ENCODE data around the gene LRRC8E.
A peak's percentile ranks its signal among the peaks of the same experiment; 100 is the strongest.

LRRC8E gene

DNA sequence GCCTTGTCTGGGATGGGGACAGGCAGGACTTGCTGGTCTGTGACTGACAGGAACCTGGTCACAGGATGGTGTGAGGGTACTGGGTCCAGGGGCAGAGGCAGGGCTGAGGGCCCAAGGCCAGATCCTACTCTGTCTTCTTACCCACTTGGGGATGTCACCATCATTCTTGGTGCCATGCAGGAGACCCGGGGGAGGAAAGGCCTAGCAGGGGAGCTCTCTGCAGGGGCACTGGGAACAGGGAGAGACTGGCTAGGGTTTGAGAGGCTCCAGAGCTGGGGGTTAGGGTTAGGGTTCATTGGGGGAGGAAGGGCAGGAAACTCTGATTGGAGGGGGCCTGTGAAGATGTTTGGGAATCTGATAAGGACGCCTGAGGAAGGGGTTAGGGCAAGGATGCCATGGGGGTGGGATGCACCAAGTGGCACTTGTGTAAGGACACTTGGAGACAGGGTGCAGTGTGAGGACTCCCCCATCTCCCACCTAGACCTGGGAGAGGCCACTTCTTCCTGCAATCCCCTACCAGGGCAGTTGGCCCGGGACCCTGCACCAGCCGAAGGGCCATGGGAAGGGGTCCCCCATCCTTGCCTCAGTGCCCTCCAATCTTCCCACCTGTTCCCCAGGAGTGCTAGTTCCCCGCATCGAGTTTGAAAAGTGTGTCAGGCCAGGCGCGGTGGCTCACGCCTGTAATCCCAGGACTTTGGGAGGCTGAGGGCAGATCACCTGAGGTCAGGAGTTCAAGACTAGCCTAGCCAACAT lies 21.0 kb upstream of the LRRC8E start:
- Histone ChIP-seq H3K36me3 (ENCODE audit: insufficient read depth, low read length) (peaks cover 7% of the 10 kb centered on the region), H3K4me3 (ENCODE audit: low read length) (no peak overlapping the region), H3K9me3 (ENCODE audit: low read length) (no peaks in the 10 kb centered on the region), H3K27me3 (ENCODE audit: insufficient read depth, low read length) (no peaks in the 10 kb centered on the region), H3K4me1 (ENCODE audit: insufficient read depth, low read length) (peaks cover 24% of the 10 kb centered on the region), H2AFZ (ENCODE audit: low read depth, low read length) (no peak overlapping the region)

DNA sequence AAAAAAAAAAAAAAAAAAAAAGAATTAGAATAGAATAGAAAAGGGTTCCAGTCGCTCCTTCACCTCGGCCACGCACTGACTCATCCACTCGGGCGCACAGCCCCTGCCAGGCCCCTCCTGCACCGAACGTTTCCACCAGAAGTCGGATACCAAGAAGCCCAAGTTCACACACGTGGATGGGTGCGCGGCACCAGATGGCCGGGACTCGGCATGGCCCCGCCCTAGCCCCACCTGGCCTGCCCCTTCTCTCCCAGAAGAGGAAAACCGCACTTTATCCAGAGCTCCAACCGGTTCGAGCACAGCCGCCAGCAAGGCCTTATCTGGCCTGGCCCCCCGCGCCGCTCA lies 20.0 kb upstream of the LRRC8E start:
- Histone ChIP-seq H3K4me3 (ENCODE audit: low read length) (no peak overlapping the region), H3K4me1 (ENCODE audit: insufficient read depth, low read length) (peaks cover 35% of the 10 kb centered on the region), H3K36me3 (ENCODE audit: insufficient read depth, low read length) (peaks cover 9% of the 10 kb centered on the region), H3K27me3 (ENCODE audit: insufficient read depth, low read length) (no peaks in the 10 kb centered on the region), H3K9me3 (ENCODE audit: low read length) (no peaks in the 10 kb centered on the region), H2AFZ (ENCODE audit: low read depth, low read length) (no peak overlapping the region)

DNA sequence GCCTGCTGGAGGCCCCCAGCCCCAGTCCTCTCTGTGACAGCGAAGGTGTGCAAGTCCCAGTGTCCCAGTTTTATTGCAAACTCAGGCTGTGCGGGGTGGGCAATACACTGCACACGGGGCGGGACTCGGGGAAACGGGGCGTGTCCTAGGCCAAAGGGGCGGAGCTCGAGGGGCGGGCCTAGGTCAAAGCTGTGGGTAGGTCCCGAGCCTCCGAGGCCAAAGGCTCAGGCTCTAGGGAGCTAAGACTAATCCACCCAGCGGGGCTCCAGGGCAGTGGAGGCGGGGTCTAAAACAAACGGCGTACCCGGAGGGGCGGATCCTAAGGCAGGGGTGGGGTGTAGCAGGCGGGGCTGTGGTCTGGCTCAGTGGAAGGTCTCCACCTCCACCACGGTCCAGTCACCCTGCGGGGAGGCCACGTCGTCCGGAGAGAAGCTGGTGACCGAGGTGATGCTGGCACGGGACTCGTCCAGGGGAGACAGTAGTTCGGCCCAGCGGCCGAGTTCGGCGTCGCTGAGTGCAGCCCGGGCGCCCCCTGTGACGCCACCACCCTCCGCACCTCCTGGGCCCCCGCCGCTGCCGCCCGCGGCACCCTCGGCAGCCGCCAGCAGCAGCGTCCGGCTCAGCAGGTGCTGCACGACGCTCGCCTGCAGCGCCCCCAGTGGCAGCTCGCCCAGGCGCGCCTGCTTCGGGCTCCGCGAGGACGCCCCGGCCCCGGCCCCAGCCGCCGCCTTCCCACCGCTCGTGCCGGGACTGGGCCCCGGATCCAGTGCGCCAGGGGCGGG lies 19.4 kb upstream of the LRRC8E start:
- no peak overlapping the region for H3K4me3 ChIP-seq (ENCODE audit: low read length)
- no peak overlapping the region for H2AFZ ChIP-seq (ENCODE audit: low read depth, low read length)
- H3K4me1 ChIP-seq (ENCODE audit: insufficient read depth, low read length): peaks cover 38% of the 10 kb centered on the region
- no peaks in the 10 kb centered on the region for H3K9me3 ChIP-seq (ENCODE audit: low read length)
- no peaks in the 10 kb centered on the region for H3K27me3 ChIP-seq (ENCODE audit: insufficient read depth, low read length)
- peaks cover 9% of the 10 kb centered on the region for H3K36me3 ChIP-seq (ENCODE audit: insufficient read depth, low read length)

DNA sequence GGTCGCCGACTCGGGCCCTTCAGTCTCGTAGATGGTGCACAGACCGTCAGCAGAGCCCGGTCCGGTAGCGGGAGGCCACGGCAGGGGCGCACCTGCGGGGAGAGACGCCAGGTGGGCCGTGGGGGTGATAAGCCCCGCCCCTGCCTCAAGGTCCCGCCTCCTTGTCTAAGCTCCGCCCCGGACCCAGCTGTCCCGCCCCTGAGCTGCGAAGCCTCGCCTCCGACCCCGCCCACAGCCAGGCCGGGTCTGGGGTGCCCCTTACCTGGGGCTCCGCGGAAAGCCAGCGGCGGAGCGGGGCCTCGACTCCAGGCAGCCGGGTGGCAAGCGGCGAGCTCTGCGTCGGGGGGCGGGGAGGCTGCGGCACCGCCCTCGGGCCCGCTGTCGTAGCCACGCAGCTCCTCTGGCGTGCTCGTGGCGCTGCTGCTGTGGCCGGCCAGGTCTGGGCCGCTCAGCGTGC lies 18.8 kb upstream of the LRRC8E start:
- no peaks in the 10 kb centered on the region for H3K27me3 ChIP-seq (ENCODE audit: insufficient read depth, low read length)

DNA sequence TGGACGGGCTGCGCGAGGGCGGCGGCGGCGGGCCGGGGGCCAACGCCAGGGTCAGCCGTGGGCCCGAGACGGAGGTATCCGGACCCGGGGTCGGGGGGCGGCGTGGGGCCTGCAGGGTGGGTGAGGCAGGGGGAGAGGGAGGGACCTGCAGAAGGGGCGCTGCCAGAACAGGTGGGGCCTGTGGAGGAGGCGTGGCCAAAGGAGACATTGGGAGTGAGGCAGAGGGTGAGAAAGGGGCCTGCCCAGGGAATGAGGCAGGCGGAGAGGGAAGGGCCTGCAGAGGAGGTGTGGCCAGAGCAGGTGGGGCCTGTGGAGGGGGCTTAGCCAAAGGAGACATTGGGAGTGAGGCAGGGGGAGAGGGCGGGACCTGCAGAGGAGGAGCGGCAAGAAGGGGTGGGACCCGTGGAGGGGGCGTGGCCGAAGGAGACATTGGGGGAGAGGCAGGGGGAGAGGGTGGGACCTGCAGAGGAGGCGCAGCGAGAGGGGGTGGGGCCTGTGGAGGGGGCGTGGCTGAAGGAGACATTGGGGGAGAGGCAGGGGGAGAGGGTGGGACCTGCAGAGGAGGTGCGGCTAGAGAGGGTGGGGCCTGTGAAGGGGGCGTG lies 18.3 kb upstream of the LRRC8E start:
- H3K4me1 ChIP-seq (ENCODE audit: insufficient read depth, low read length): peaks cover 42% of the 10 kb centered on the region
- H3K9me3 ChIP-seq (ENCODE audit: low read length): no peaks in the 10 kb centered on the region
- no peak overlapping the region for H3K4me3 ChIP-seq (ENCODE audit: low read length)
- no peaks in the 10 kb centered on the region for H3K27me3 ChIP-seq (ENCODE audit: insufficient read depth, low read length)
- peaks cover 9% of the 10 kb centered on the region for H3K36me3 ChIP-seq (ENCODE audit: insufficient read depth, low read length)
- H2AFZ ChIP-seq (ENCODE audit: low read depth, low read length): no peak overlapping the region

More for the DNA sequence above, 18.8 kb upstream of the LRRC8E start:
- Histone ChIP-seq H3K9me3 (ENCODE audit: low read length) (no peaks in the 10 kb centered on the region), H3K36me3 (ENCODE audit: insufficient read depth, low read length) (peaks cover 9% of the 10 kb centered on the region), H3K4me3 (ENCODE audit: low read length) (no peak overlapping the region), H3K4me1 (ENCODE audit: insufficient read depth, low read length) (peaks cover 38% of the 10 kb centered on the region), H2AFZ (ENCODE audit: low read depth, low read length) (no peak overlapping the region)

DNA sequence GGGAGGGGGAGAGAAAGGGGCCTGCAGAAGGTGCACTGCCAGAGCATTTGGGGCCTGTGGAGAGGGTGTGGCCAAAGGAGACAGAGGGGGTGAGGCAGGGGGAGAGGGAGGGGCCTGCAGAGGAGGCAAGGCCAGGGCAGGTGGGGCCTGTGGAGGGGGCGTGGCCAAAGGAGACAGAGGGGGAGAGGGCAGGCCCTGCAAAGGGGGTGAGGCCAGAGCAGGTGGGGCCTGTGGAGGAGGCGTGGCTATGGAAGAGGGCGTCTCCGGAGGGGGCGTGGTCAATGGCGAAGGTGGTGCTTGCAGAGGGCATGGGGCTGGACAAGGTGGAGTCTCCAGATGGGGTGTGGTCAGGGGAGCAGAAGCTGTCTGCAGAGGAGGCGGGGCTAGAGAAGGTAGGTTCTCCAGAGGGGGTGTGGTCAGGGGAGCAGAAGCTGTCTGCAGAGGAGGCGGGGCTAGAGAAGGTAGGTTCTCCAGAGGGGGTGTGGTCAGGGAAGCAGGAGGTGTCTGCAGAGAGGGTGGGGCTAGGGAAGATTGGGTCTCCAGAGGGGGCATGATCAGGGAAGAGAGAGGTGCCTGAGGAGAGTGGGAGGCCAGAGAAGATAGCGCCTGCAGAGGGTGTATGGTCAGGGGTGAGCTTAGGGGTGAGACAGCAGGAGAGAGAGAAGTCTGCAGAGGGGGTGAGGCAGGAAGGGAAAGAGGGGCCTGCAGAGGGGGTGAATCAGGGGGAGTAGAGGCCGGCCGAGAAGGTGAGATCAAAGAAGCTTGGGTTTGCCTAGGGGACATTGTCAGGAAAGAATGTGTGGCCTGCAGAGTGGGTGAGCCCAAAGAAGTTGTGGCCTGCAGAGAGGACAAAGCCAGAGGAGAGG lies 17.5 kb upstream of the LRRC8E start:
- Histone ChIP-seq H3K4me3 (ENCODE audit: low read length) (no peak overlapping the region), H3K36me3 (ENCODE audit: insufficient read depth, low read length) (peaks cover 9% of the 10 kb centered on the region), H3K4me1 (ENCODE audit: insufficient read depth, low read length) (peaks cover 43% of the 10 kb centered on the region), H3K9me3 (ENCODE audit: low read length) (no peaks in the 10 kb centered on the region), H2AFZ (ENCODE audit: low read depth, low read length) (no peak overlapping the region), H3K27me3 (ENCODE audit: insufficient read depth, low read length) (no peaks in the 10 kb centered on the region)

DNA sequence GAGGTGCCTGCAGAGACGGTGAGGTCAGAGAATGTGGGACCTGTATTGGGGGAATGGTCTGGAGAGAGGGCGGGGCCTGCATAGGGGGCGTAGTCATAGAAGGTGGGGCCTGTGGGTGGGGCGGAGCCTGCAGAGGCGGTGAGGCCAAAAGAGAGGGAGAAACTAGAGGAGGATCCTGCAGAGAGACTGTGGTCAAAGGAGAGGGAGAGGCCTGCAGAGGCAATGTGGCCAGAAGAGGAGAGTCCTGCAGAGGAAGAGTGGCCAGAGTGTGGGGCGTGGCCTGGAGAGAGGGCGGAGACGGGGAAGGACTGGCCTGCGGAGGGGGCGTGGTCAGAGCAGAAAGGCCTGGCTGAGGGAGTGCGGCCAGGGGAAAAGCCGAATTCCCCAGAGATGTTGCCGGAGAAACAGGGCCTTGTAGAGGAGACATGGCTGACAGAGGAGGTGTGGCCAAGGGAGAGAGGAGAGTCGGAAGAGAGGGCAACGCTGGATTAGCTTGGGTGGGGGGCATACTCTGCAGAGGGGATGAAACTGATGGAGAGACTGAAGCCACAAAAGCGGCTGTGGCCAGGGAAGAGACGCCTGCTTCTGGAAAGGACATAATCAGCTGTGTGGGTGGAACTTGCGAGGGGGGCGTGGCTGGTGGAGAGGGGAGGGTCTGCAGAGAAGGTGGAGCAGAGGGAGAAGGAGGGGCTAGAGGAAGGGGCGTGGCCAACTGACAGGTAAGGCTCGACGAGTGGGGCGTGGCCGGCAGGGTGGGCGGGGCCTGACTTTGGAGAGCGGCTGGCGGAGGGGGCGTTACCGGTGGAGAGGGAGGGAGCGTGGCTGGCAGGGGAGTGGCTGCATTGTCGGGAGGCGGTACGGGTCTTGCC lies 16.6 kb upstream of the LRRC8E start:
- H3K36me3 ChIP-seq (ENCODE audit: insufficient read depth, low read length): peaks cover 9% of the 10 kb centered on the region
- H3K9me3 ChIP-seq (ENCODE audit: low read length): no peaks in the 10 kb centered on the region
- H3K4me3 ChIP-seq (ENCODE audit: low read length): peak overlapping the region; percentile 14
- no peak overlapping the region for H2AFZ ChIP-seq (ENCODE audit: low read depth, low read length)
- H3K4me1 ChIP-seq (ENCODE audit: insufficient read depth, low read length): peaks cover 40% of the 10 kb centered on the region
- no peaks in the 10 kb centered on the region for H3K27me3 ChIP-seq (ENCODE audit: insufficient read depth, low read length)

DNA sequence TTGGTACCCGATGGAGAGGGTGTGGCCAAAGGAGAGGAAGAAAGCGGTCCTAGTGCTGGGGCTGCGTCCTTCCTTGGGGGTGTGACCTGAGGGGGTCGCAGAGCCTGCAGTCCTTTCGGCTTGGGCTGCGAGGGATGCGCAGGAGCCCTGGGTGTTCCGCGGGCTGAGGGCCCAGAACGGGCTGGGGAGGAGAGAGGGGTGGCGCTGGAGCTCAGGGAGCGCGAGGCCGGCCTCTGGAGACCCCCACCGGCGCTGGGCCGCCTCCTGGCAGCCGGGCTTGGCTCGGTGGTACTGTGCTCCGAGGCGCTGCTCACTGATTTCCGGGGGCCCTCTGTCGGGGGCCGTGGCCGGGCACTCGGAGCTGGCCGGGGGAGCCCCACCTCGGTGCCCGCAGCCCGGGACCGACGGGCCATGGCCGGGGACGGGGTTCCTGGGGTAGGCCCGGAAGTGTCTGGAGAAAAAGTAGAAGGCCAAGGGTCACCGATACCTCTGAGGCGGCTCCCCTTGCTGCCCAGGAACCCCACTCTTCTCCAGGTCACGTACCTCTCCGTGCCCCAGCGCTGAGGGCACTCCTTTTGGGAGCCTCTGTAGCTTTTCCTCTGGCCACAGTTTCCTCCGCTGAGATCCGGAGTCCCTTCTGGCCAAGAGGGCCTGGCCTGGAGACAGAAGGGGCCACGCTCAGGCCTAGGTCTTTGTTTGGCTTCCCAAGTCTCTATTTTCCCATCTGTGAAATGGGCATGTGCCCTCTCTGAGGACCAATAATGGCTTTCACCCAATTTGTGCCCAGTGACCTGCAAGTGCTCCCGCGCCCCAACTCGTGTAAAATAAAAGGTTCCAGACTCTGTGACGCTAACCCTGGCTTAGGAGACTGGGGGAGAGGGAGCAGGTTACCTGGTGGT lies 15.8 kb upstream of the LRRC8E start:
- Histone ChIP-seq H3K36me3 (ENCODE audit: insufficient read depth, low read length) (peaks cover 9% of the 10 kb centered on the region), H2AFZ (ENCODE audit: low read depth, low read length) (no peak overlapping the region), H3K4me1 (ENCODE audit: insufficient read depth, low read length) (peaks cover 35% of the 10 kb centered on the region), H3K27me3 (ENCODE audit: insufficient read depth, low read length) (no peaks in the 10 kb centered on the region), H3K9me3 (ENCODE audit: low read length) (no peaks in the 10 kb centered on the region), H3K4me3 (ENCODE audit: low read length) (peak overlapping the region; percentile 76)

DNA sequence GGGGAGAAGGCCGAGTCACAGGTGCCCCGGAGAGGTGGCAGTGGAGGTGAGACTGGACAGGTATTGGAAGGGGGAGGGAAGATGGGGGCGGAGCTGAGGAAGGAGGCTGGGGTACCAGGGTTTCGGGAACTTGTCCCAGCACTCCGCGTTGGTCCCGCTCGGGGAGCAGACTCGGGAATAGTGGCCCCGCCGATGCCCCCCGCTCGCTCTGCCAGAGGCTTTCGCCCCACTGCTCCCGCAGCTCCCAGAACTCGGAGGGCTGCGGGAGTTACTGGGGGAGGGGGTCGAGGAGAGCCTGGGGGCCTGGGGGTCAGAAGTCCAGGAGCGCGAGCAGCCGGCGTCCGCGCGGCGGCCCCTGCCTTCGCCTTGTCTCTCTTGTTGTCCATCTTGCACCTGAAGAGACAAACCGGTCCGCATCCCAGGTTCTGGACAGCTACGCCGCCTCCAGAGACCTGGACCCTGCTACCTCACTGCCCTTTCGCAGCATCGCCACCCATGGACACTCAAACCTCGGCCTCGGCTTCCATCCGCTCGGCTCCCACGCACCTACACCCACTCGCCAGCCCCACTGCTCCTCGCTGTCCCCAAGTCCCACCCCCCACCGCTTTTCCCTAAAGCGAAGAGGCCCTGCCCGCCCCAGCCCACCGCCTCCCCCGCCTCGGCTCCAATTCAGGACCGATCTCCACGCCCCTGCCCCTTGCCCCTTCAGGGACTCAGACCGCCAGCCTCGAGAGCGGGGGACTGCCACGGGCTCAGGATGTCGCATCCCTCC lies 14.8 kb upstream of the LRRC8E start:
- Histone ChIP-seq H3K4me3 (ENCODE audit: low read length) (peak overlapping the region; percentile 76), H3K27me3 (ENCODE audit: insufficient read depth, low read length) (no peaks in the 10 kb centered on the region), H3K9me3 (ENCODE audit: low read length) (no peaks in the 10 kb centered on the region), H3K4me1 (ENCODE audit: insufficient read depth, low read length) (peaks cover 35% of the 10 kb centered on the region), H2AFZ (ENCODE audit: low read depth, low read length) (no peak overlapping the region), H3K36me3 (ENCODE audit: insufficient read depth, low read length) (peaks cover 6% of the 10 kb centered on the region)

DNA sequence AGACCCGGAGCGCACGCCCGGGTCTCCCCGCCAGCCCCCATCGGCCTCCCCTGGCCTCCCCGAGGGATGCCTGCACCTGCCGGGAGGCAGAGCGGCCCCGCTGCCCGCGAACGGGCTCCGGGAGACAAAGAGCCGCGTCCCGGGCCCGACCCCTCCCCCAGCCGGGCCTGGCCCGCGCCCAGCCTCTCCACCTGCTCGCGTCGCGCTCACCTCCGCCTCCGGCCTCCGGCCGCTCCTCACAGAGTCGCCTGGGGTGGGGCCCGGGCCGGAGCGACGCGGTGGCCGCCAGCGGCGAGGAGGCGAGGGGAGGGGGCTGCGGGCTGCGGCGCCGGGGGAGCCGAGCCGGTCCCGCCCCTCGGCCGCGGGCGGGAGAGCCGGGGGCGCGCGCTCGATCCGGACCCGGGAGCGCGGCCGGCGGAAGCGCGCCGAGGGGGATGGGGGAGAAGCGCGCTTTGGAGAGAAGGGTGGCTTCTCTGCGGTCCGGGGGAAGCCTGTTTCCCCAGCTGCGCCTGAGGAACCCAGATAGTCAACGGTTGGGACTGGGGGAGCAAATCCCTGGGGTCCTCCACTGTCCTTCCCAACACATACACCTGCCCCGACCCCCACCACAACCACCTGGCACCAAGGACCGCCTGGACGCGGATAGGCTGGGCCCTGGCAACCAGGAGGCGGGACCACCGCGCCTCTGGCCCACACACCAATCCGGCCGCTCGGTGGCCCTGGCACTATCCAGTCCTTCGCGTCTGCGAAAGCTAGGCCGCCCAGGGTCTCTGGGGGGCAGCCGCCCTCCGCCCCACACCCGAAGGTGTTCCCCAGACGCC lies 14.0 kb upstream of the LRRC8E start, which contains the start of gene PRR36:
PRR36 (minus strand) TSS at position 315 of the 821 bp plus-strand sequence. CDS start 701 bp downstream, outside the sequence.
- Histone ChIP-seq H3K4me1 (ENCODE audit: insufficient read depth, low read length) (peaks cover 35% of the 10 kb centered on the region), H3K36me3 (ENCODE audit: insufficient read depth, low read length) (peaks cover 2% of the 10 kb centered on the region), H3K4me3 (ENCODE audit: low read length) (peak within 1 kb of the TSS; percentile 76), H2AFZ (ENCODE audit: low read depth, low read length) (peak within 1 kb of the TSS; percentile 21), H3K27me3 (ENCODE audit: insufficient read depth, low read length) (no peaks in the 10 kb centered on the region), H3K9me3 (ENCODE audit: low read length) (no peaks in the 10 kb centered on the region)
